GM21619 (cell line): ENCODE measurements around the gene PTCHD4.

Experiments
- ATAC-seq: cut with Tn5 transposase; IDR thresholded peaks from one replicate; pipeline ENCODE4 v1.9.1; 2021; ENCODE audit not compliant: unreplicated experiment

The PTCHD4 gene

DNA sequence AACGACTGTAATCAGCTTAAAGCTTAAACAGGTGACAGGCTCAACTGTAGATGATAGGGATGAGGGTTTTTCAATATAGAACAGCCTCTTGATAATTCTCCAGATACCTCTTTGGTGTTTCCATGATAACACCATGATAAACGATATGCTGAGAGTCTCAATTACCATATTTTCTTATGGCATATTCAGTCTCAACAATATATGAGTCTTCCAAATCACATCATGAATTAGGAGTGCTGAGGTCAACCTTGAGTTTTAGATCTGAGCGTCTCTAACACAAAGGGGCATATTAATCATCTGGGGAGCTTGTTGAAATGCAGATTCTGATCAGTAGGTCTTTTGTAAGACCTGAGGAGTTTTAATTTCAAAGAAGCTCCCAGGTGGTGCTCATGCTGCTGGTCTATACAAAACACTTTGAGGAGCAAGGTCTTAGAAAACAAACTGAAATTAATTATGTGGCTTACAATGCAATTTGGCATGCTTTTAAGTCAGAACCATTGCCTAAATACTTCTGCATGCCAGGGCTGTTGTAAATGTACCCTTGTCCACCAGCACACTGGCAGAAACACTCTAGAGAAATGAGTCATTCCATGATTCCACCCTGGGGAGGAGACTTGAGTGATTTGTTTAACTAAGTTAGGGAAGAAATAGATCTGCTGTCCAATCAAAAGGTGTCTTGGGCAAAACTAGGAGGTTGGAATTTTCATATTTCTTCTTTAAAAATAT lies 49.6 kb downstream of the PTCHD4 start:
- ATAC-seq, result no peak
